IMR-90 (cell line): Measurements from ENCODE around the gene FRMD1. TPM values are rescaled to one million over a fixed set of nuclear protein-coding genes. Genes with fewer than 3 reads are reported as not detected.

ENCODE experiments used
- ATAC-seq: fragments of 200-7000 bp; cut with Tn5 transposase; 2 replicates; pipeline ENCODE4 v1.9.1; 2020; ENCODE audit warnings: low read depth, mild to moderate bottlenecking, moderate library complexity
- BruUV-seq: library from RNA; stranded (reverse); fragments of 400-500 nt; replicated peaks from 2 replicates; lab custom pipeline; 2021; lab: Mats Ljungman, UMichigan
- CTCF ChIA-PET: fragments of 300-600 bp; formaldehyde crosslinking; extraction: SDS; loops from one replicate; lab custom pipeline; 2021; ENCODE audit warnings: antibody characterized with exemption; lab: Yijun Ruan, JAX
- POLR2A ChIA-PET: fragments of 300-600 bp; sonication (Branson Sonifier 250); formaldehyde crosslinking; loops from one replicate; lab custom pipeline; 2022; ENCODE audit warnings: antibody characterized with exemption; ENCODE audit not compliant: unreplicated experiment; lab: Charles Lee
- DNase-seq: peaks from one replicate; pipeline ENCODE4 v3.0.0; 2013
- H2AFZ ChIP-seq: replicated peaks from 2 replicates; pipeline ENCODE3; 2013; ENCODE audit warnings: low read length, mild to moderate bottlenecking; ENCODE audit not compliant: poor library complexity
- H2AK5ac ChIP-seq: 2 replicates; pipeline ENCODE4 v1.6.1; 2013; ENCODE audit warnings: low read depth, low read length, inconsistent platforms
- H2AK9ac ChIP-seq: replicated peaks from 2 replicates; pipeline ENCODE3; 2013; ENCODE audit warnings: mild to moderate bottlenecking, low read depth, low read length, moderate library complexity; ENCODE audit not compliant: poor library complexity
- H2BK120ac ChIP-seq: 2 replicates; pipeline ENCODE4 v1.6.1; 2013; ENCODE audit warnings: low read depth, low read length, inconsistent platforms
- H2BK15ac ChIP-seq: 3 replicates; pipeline ENCODE4 v1.6.1; 2013; ENCODE audit warnings: low read depth, low read length, inconsistent platforms
- H2BK20ac ChIP-seq: 2 replicates; pipeline ENCODE4 v1.6.1; 2013; ENCODE audit warnings: low read depth, mild to moderate bottlenecking, inconsistent platforms, low read length, moderate library complexity
- H2BK5ac ChIP-seq: 2 replicates; pipeline ENCODE4 v1.6.1; 2013; ENCODE audit warnings: mild to moderate bottlenecking, low read depth, low read length, inconsistent platforms; ENCODE audit not compliant: poor library complexity, severe bottlenecking
- H3K14ac ChIP-seq: replicated peaks from 2 replicates; pipeline ENCODE4 v1.6.1; 2013; ENCODE audit warnings: low read depth, low read length, inconsistent platforms
- H3K18ac ChIP-seq: 2 replicates; pipeline ENCODE4 v1.6.1; 2013; ENCODE audit warnings: low read depth, low read length, control low read depth
- H3K23ac ChIP-seq: 2 replicates; pipeline ENCODE4 v1.6.1; 2013; ENCODE audit warnings: low read depth, low read length, inconsistent platforms
- H3K27ac ChIP-seq: 2 replicates; pipeline ENCODE4 v1.5.1; 2013; ENCODE audit warnings: mild to moderate bottlenecking, control low read depth, low read length; ENCODE audit not compliant: insufficient read depth
- H3K27me3 ChIP-seq: 2 replicates; pipeline ENCODE4 v1.6.1; 2013; ENCODE audit warnings: low read length; ENCODE audit not compliant: control insufficient read depth, insufficient read depth
- H3K36me3 ChIP-seq: 2 replicates; pipeline ENCODE4 v1.6.1; 2013; ENCODE audit warnings: low read length, mixed read lengths; ENCODE audit not compliant: control insufficient read depth, insufficient read depth
- H3K4ac ChIP-seq: 2 replicates; pipeline ENCODE4 v1.6.1; 2013; ENCODE audit warnings: low read depth, low read length, inconsistent platforms
- H3K4me1 ChIP-seq: 2 replicates; pipeline ENCODE4 v1.6.1; 2013; ENCODE audit warnings: low read length, mixed read lengths; ENCODE audit not compliant: control insufficient read depth, insufficient read depth
- H3K4me2 ChIP-seq: 2 replicates; pipeline ENCODE4 v1.6.1; 2013; ENCODE audit warnings: low read depth, mild to moderate bottlenecking, control low read depth, low read length, moderate library complexity
- H3K4me3 ChIP-seq: 2 replicates; pipeline ENCODE4 v1.5.1; 2013; ENCODE audit warnings: low read depth, mild to moderate bottlenecking, control low read depth, low read length, moderate library complexity; ENCODE audit not compliant: insufficient read depth
- H3K56ac ChIP-seq: 2 replicates; pipeline ENCODE4 v1.6.1; 2013; ENCODE audit warnings: low read length, inconsistent platforms; ENCODE audit not compliant: insufficient read depth; ENCODE audit errors: extremely low read depth
- H3K79me1 ChIP-seq, 2 experiments: 2 replicates each; pipeline ENCODE4 v1.6.1; 2013; ENCODE audit warnings: low read length in 2 of 2, inconsistent platforms in 1 of 2, low read depth in 1 of 2
- H3K9ac ChIP-seq: 2 replicates; pipeline ENCODE4 v1.6.1; 2013; ENCODE audit warnings: low read depth, low read length, control low read depth
- H3K9me1 ChIP-seq: 2 replicates; pipeline ENCODE4 v1.6.1; 2013; ENCODE audit warnings: low read length, inconsistent platforms; ENCODE audit not compliant: insufficient read depth
- H3K9me3 ChIP-seq: 2 replicates; pipeline ENCODE4 v1.6.1; 2013; ENCODE audit warnings: low read length; ENCODE audit not compliant: control insufficient read depth, insufficient read depth
- H4K20me1 ChIP-seq: 2 replicates; pipeline ENCODE4 v1.6.1; 2013; ENCODE audit warnings: low read length, inconsistent platforms; ENCODE audit not compliant: insufficient read depth
- H4K5ac ChIP-seq: 2 replicates; pipeline ENCODE4 v1.6.1; 2013; ENCODE audit warnings: mild to moderate bottlenecking, low read depth, low read length, control low read depth
- H4K8ac ChIP-seq, 2 experiments: 2 replicates each; pipeline ENCODE4 v1.6.1; 2013; ENCODE audit warnings: low read depth in 2 of 2, low read length in 2 of 2, control low read depth in 1 of 2, inconsistent platforms in 1 of 2
- H4K91ac ChIP-seq: 2 replicates; pipeline ENCODE4 v1.6.1; 2013; ENCODE audit warnings: low read depth, low read length, inconsistent platforms; ENCODE audit not compliant: insufficient read depth
- CTCF ChIP-seq: conservative IDR thresholded peaks from 2 replicates; pipeline ENCODE4 v1.5.1; 2012; ENCODE audit warnings: mild to moderate bottlenecking, low read depth, low read length, improper control_type of control experiment
- MAFK ChIP-seq: IDR thresholded peaks from 2 replicates; pipeline ENCODE4 v1.6.1; 2012; ENCODE audit warnings: low read depth, low read length, improper control_type of control experiment
- MXI1 ChIP-seq: IDR thresholded peaks from 2 replicates; pipeline ENCODE4 v1.6.1; 2012; ENCODE audit warnings: low read depth, mild to moderate bottlenecking, low read length, moderate library complexity, borderline replicate concordance
- NFE2L2 ChIP-seq: fragments of 150-350 bp; IDR thresholded peaks from 2 replicates; pipeline ENCODE4 v1.6.1; 2016; ENCODE audit warnings: low read depth, mild to moderate bottlenecking, low read length
- RAD21 ChIP-seq: IDR thresholded peaks from 2 replicates; pipeline ENCODE4 v1.6.1; 2012; ENCODE audit warnings: low read length, improper control_type of control experiment
- SMC3 ChIP-seq: fragments of 150-350 bp; IDR thresholded peaks from 2 replicates; pipeline ENCODE4 v1.6.1; 2016; ENCODE audit warnings: low read depth, mild to moderate bottlenecking, antibody characterized with exemption, low read length, moderate library complexity
- WGBS, 2 experiments: methylation state at CpG; one replicate each; pipeline versions ENCODE4 v1.1.5 to v1.1.7; 2013; ENCODE audit warnings: missing lambda C conversion rate in 2 of 2; ENCODE audit not compliant: insufficient read length in 1 of 2; ENCODE audit errors: extremely low coverage in 2 of 2; 5-methylcytosine and 5-hydroxymethylcytosine counted together
- dilution Hi-C: fragments of 300-500 bp; cut with HindIII; formaldehyde crosslinking; loops from one replicate; pipeline ENCODE4 v1.14.3; 2018; ENCODE audit warnings: low sequenced_read_pairs; ENCODE audit not compliant: unreplicated experiment
- in situ Hi-C: fragments of 300-500 bp; cut with MboI; formaldehyde crosslinking; loops from 3 replicates; pipeline ENCODE4 v1.14.3; 2019; ENCODE audit warnings: low sequenced_read_pairs, inconsistent platforms, mixed read lengths
- intact Hi-C: fragments of 100-400 bp; cut with micrococcal nuclease; formaldehyde crosslinking; loops from 2 replicates; pipeline ENCODE4 v1.10.0; 2022
- polyA plus RNA-seq, 3 experiments: library from polyadenylated mRNA; depleted of rRNA; stranded (reverse); fragments of >200 nt; gene quantifications; 2 replicates each; pipeline ENCODE4 v1.2.3, GENCODE V29; 2012; ENCODE audit warnings: low replicate concordance in 1 of 3
- total RNA-seq: library from RNA; depleted of rRNA; stranded (reverse); fragments of >200 nt; gene quantifications from 2 replicates; pipeline ENCODE4 v1.2.3, GENCODE V29; 2012
- TF ChIP-seq, protein P1 (sequence below): fragments of 150-350 bp; IDR thresholded peaks from 2 replicates; pipeline ENCODE4 v1.6.1; 2017; ENCODE audit warnings: mild to moderate bottlenecking, antibody characterized with exemption, low read length, low read depth

FRMD1 gene
- total and polyA plus RNA-seq, 2 of the 4 experiments (the other 2 are of a cell fraction) = not detected

- Histone ChIP-seq H2BK5ac (no peak overlapping the region), H3K56ac (no peak overlapping the region), H3K79me1 (no peaks in the 10 kb centered on the region), H4K20me1 (no peaks in the 10 kb centered on the region), H3K27me3 (peaks cover 2% of the 10 kb centered on the region; the same call in 1 of the 2 replicates), H3K9ac (no peak overlapping the region), H3K4me1 (peaks cover 12% of the 10 kb centered on the region), H3K18ac (no peak overlapping the region), H2AK5ac (no peak overlapping the region), H3K14ac (no peak overlapping the region), H3K4me3 (no peak overlapping the region), H4K8ac (no peak overlapping the region), H2AK9ac (no peak overlapping the region), H3K9me1 (peaks cover 11% of the 10 kb centered on the region), H2AFZ (no peak overlapping the region), H3K4me2 (no peak overlapping the region), H4K91ac (no peak overlapping the region), H4K5ac (no peak overlapping the region), H2BK120ac (no peak overlapping the region), H3K27ac (no peak overlapping the region), H2BK20ac (no peak overlapping the region), H3K23ac (no peak overlapping the region), H3K4ac (no peak overlapping the region), H3K9me3 (no peaks in the 10 kb centered on the region), H2BK15ac (no peak overlapping the region), H3K36me3 (no peaks in the 10 kb centered on the region)
- BruUV-seq = no TSS peak
- 100% methylated on average over 2 of the region's 9 CpGs; no CpG with 5 or more reads in 1 of the 2 experiments for WGBS, 2 experiments
- ChIA-PET POLR2A (no interaction called here), CTCF (no interaction called here)
- ATAC-seq (no peak), DNase-seq (no peak)
- in situ Hi-C loops = no loop called here
- intact Hi-C loops = no loop called here
- TF ChIP-seq CTCF (no peak), MAFK (no peak), MXI1 (no peak), SMC3 (no peak), NFE2L2 (no peak), RAD21 (no peak)
- TF ChIP-seq, protein P1, sequence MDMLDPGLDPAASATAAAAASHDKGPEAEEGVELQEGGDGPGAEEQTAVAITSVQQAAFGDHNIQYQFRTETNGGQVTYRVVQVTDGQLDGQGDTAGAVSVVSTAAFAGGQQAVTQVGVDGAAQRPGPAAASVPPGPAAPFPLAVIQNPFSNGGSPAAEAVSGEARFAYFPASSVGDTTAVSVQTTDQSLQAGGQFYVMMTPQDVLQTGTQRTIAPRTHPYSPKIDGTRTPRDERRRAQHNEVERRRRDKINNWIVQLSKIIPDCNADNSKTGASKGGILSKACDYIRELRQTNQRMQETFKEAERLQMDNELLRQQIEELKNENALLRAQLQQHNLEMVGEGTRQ = no peak
- dilution Hi-C loops = no loop called here
Measured at GRCh38 chr6:168026925-168027324, 52.1 kb downstream of the FRMD1 start.
